A673 (cell line): ENCODE data around the gene THYN1. TPM values are rescaled to one million over a fixed set of nuclear protein-coding genes. Genes with fewer than 3 reads are reported as not detected.

Experiments
- BruUV-seq: library from RNA; stranded (reverse); fragments of 400-500 nt; replicated peaks from 2 replicates; lab custom pipeline; 2021; lab: Mats Ljungman, UMichigan
- CTCF ChIA-PET: fragments of 300-600 bp; sonication (Branson Sonifier 250); formaldehyde crosslinking; loops from one replicate; lab custom pipeline; 2022; ENCODE audit warnings: antibody characterized with exemption; lab: Charles Lee
- POLR2A ChIA-PET: fragments of 300-600 bp; sonication (Branson Sonifier 250); formaldehyde crosslinking; loops from one replicate; lab custom pipeline; 2022; ENCODE audit warnings: antibody characterized with exemption; ENCODE audit not compliant: low non-redundant PET; lab: Charles Lee
- DNase-seq: peaks from one replicate; pipeline ENCODE4 v3.0.0-alpha.2; 2015; ENCODE audit warnings: low spot score
- H3K27ac ChIP-seq: fragments of 200-600 bp; sonication (generic); 2 replicates; pipeline ENCODE4 v1.5.1; 2016; ENCODE audit warnings: mixed run types, low read depth, mild to moderate bottlenecking, mixed read lengths, antibody characterized with exemption, low read length; ENCODE audit not compliant: poor library complexity, severe bottlenecking
- H3K27me3 ChIP-seq: fragments of 200-600 bp; sonication (generic); replicated peaks from 2 replicates; pipeline ENCODE4 v1.6.1; 2017; ENCODE audit warnings: mixed run types, low read depth, mild to moderate bottlenecking, mixed read lengths, antibody characterized with exemption, low read length; ENCODE audit not compliant: insufficient read depth, poor library complexity
- H3K36me3 ChIP-seq: fragments of 200-600 bp; sonication (generic); 2 replicates; pipeline ENCODE4 v1.6.1; 2016; ENCODE audit warnings: mixed run types, mild to moderate bottlenecking, mixed read lengths, antibody characterized with exemption, low read length; ENCODE audit not compliant: insufficient read depth, poor library complexity, severe bottlenecking
- H3K4me1 ChIP-seq: fragments of 200-600 bp; sonication (generic); 2 replicates; pipeline ENCODE4 v1.6.1; 2017; ENCODE audit warnings: mixed run types, mild to moderate bottlenecking, mixed read lengths, antibody characterized with exemption, low read length; ENCODE audit not compliant: insufficient read depth, poor library complexity, severe bottlenecking
- H3K4me3 ChIP-seq: fragments of 200-600 bp; sonication (generic); 2 replicates; pipeline ENCODE4 v1.5.1; 2016; ENCODE audit warnings: low read depth, mixed run types, mild to moderate bottlenecking, mixed read lengths, low read length; ENCODE audit not compliant: poor library complexity, severe bottlenecking
- H3K9me3 ChIP-seq: fragments of 200-600 bp; sonication (generic); 2 replicates; pipeline ENCODE4 v1.6.1; 2016; ENCODE audit warnings: mixed run types, low read depth, mild to moderate bottlenecking, mixed read lengths, antibody characterized with exemption, low read length; ENCODE audit not compliant: poor library complexity, severe bottlenecking
- EZH2 ChIP-seq: fragments of 200-600 bp; sonication (generic); IDR thresholded peaks from 2 replicates; pipeline ENCODE4 v1.6.1; 2017; ENCODE audit warnings: borderline replicate concordance, low read depth, mild to moderate bottlenecking, mixed read lengths, antibody characterized with exemption, low read length; ENCODE audit not compliant: poor library complexity, severe bottlenecking
- intact Hi-C: fragments of 100-400 bp; cut with micrococcal nuclease; formaldehyde crosslinking; loops from one replicate; pipeline ENCODE4 v1.10.0; 2022; ENCODE audit not compliant: unreplicated experiment
- total RNA-seq: library from RNA; stranded (reverse); gene quantifications from 2 replicates; pipeline ENCODE4 v1.2.3, GENCODE V29; 2021
- TF ChIP-seq, protein P1 (sequence below): fragments of 300-800, 200-600 bp; sonication (generic); conservative IDR thresholded peaks from 2 replicates; pipeline ENCODE4 v1.5.1; 2017; ENCODE audit warnings: low read depth, mild to moderate bottlenecking, antibody characterized with exemption, low read length, moderate library complexity, mixed read lengths

Gene THYN1
- total RNA-seq, 1 experiment from 2014 or later = 57.2 TPM

DNA sequence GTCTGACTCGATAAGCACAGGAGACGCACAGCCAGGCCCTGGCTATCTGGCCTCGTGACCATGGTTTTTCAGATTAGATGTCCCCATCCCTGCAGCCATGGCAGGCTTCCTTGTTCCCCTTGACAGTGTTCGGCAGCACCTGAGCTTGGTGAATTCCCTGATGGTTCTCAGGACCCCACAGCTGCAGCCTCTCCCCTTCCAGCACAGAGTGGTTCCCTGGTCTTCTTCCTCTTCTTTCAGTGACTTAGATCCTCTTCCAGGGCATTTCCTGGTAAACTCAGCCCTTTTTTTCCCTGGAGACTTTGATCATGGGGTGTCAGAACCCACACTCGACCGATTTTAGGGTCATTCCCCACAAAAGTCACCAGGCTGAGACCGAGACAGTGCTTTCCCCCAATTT, 37.5 kb upstream of the THYN1 start:
- ChIA-PET CTCF (no interaction called here), POLR2A (no interaction called here)
- DNase-seq = no peak
- Histone ChIP-seq H3K27ac (no peak overlapping the region), H3K4me3 (no peak overlapping the region), H3K9me3 (no peaks in the 10 kb centered on the region), H3K27me3 (no peaks in the 10 kb centered on the region), H3K4me1 (no peaks in the 10 kb centered on the region), H3K36me3 (no peaks in the 10 kb centered on the region)
- intact Hi-C loops = no loop called here
- no peak for TF ChIP-seq EZH2
- TF ChIP-seq, protein P1, sequence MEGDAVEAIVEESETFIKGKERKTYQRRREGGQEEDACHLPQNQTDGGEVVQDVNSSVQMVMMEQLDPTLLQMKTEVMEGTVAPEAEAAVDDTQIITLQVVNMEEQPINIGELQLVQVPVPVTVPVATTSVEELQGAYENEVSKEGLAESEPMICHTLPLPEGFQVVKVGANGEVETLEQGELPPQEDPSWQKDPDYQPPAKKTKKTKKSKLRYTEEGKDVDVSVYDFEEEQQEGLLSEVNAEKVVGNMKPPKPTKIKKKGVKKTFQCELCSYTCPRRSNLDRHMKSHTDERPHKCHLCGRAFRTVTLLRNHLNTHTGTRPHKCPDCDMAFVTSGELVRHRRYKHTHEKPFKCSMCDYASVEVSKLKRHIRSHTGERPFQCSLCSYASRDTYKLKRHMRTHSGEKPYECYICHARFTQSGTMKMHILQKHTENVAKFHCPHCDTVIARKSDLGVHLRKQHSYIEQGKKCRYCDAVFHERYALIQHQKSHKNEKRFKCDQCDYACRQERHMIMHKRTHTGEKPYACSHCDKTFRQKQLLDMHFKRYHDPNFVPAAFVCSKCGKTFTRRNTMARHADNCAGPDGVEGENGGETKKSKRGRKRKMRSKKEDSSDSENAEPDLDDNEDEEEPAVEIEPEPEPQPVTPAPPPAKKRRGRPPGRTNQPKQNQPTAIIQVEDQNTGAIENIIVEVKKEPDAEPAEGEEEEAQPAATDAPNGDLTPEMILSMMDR = no peak
- BruUV-seq = no TSS peak

DNA sequence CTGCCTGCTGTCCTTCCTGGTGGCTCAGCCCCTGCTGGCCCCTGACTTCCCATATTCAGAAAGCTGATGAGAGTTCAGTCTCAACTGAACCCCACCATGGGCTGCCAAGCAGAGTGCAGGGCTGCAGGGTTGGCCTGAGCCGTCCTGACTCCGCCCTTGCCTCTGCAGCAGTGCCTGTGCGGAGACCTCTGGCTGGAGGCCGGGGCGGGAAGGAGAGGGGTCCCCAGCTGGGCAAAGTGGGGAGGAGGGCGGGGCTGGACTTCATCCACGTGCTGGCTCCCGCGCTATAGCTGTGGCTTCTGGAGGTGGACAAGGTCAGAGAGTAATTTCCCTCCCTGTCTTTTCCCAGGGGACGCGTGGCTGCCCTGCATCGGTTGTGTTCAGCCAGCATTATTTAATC, 36.6 kb upstream of the THYN1 start:
- no peak for TF ChIP-seq EZH2
- TF ChIP-seq, protein P1 = no peak
- no peaks in the 10 kb centered on the region for H3K9me3 ChIP-seq
- H3K36me3 ChIP-seq = no peaks in the 10 kb centered on the region
- no peak overlapping the region for H3K27ac ChIP-seq
- no TSS peak for BruUV-seq
- POLR2A ChIA-PET = no interaction called here
- no peak overlapping the region for H3K4me3 ChIP-seq
- intact Hi-C loops = no loop called here
- CTCF ChIA-PET = no interaction called here
- no peaks in the 10 kb centered on the region for H3K4me1 ChIP-seq
- H3K27me3 ChIP-seq = no peaks in the 10 kb centered on the region
- no peak for DNase-seq

- Histone ChIP-seq H3K27me3 (no peaks in the 10 kb centered on the region), H3K36me3 (no peaks in the 10 kb centered on the region), H3K9me3 (no peaks in the 10 kb centered on the region), H3K4me3 (no peak overlapping the region), H3K27ac (no peak overlapping the region), H3K4me1 (no peaks in the 10 kb centered on the region)
- DNase-seq = no peak
- no TSS peak for BruUV-seq
- CTCF ChIA-PET = no interaction called here
- intact Hi-C loops = no loop called here
- no peak for TF ChIP-seq EZH2
- TF ChIP-seq, protein P1 = no peak
- POLR2A ChIA-PET = no interaction called here
These were observed 36.0 kb upstream of the THYN1 start for GRCh38 chr11:134289167-134289566.
